Astrocyte (in vitro differentiated cells and primary cell): Measurements from ENCODE around the gene SPPL2C. TPM values are rescaled to one million over a fixed set of nuclear protein-coding genes. Genes with fewer than 3 reads are reported as not detected.

Source experiments
- DNase-seq: peaks from one replicate; pipeline ENCODE4 v3.0.0-alpha.2; 2010; ENCODE audit warnings: low read depth
- FAIRE-seq: peaks from 2 replicates; lab custom pipeline; 2011; peaks lifted over from hg19 to GRCh38; lab: Jason Lieb, UNC
- H2AFZ ChIP-seq: 2 replicates; pipeline ENCODE4 v1.6.0; 2012; ENCODE audit warnings: low read depth, low read length, inconsistent platforms
- H3K27ac ChIP-seq: 2 replicates; pipeline ENCODE4 v1.5.1; 2011; ENCODE audit warnings: low read depth, low read length, inconsistent platforms
- H3K27me3 ChIP-seq: 2 replicates; pipeline ENCODE4 v1.6.0; 2011; ENCODE audit warnings: low read length, inconsistent platforms; ENCODE audit not compliant: insufficient read depth
- H3K36me3 ChIP-seq: 2 replicates; pipeline ENCODE4 v1.5.1; 2011; ENCODE audit warnings: low read length, inconsistent platforms; ENCODE audit not compliant: insufficient read depth
- H3K4me1 ChIP-seq: 2 replicates; pipeline ENCODE4 v1.5.1; 2011; ENCODE audit warnings: low read length, inconsistent platforms; ENCODE audit not compliant: insufficient read depth
- H3K4me2 ChIP-seq: 2 replicates; pipeline ENCODE4 v1.6.0; 2012; ENCODE audit warnings: low read length, inconsistent platforms
- H3K4me3 ChIP-seq: 2 replicates; pipeline ENCODE4 v1.5.1; 2011; ENCODE audit warnings: low read depth, mild to moderate bottlenecking, low read length, inconsistent platforms; ENCODE audit not compliant: insufficient read depth
- H3K79me2 ChIP-seq: 2 replicates; pipeline ENCODE4 v1.6.0; 2012; ENCODE audit warnings: mild to moderate bottlenecking, low read length, inconsistent platforms; ENCODE audit not compliant: insufficient read depth
- H3K9ac ChIP-seq: 2 replicates; pipeline ENCODE4 v1.6.0; 2012; ENCODE audit warnings: mild to moderate bottlenecking, low read length, inconsistent platforms
- H3K9me3 ChIP-seq: 2 replicates; pipeline ENCODE4 v1.5.1; 2012; ENCODE audit warnings: low read depth, mild to moderate bottlenecking, low read length, inconsistent platforms; ENCODE audit not compliant: insufficient read depth
- H4K20me1 ChIP-seq: 2 replicates; pipeline ENCODE4 v1.6.0; 2012; ENCODE audit warnings: low read length, inconsistent platforms; ENCODE audit not compliant: insufficient read depth
- H3K27ac Mint-ChIP-seq: one replicate; pipeline ENCODE4 v1.8.0; 2021; ENCODE audit warnings: mild to moderate bottlenecking, mixed read lengths; ENCODE audit not compliant: unreplicated experiment
- H3K27me3 Mint-ChIP-seq: one replicate; pipeline ENCODE4 v1.8.0; 2021; ENCODE audit warnings: low read depth, mixed read lengths; ENCODE audit not compliant: unreplicated experiment
- H3K36me3 Mint-ChIP-seq: one replicate; pipeline ENCODE4 v1.8.0; 2021; ENCODE audit warnings: low read depth, mixed read lengths; ENCODE audit not compliant: unreplicated experiment
- H3K4me1 Mint-ChIP-seq: one replicate; pipeline ENCODE4 v1.8.0; 2021; ENCODE audit warnings: low read depth, mixed read lengths; ENCODE audit not compliant: unreplicated experiment
- H3K4me3 Mint-ChIP-seq: one replicate; pipeline ENCODE4 v1.8.0; 2021; ENCODE audit warnings: mild to moderate bottlenecking, moderate library complexity, mixed read lengths; ENCODE audit not compliant: unreplicated experiment
- H3K9me3 Mint-ChIP-seq: one replicate; pipeline ENCODE4 v1.8.0; 2021; ENCODE audit warnings: mild to moderate bottlenecking, mixed read lengths; ENCODE audit not compliant: unreplicated experiment
- CTCF ChIP-seq: IDR thresholded peaks from 2 replicates; pipeline ENCODE4 v1.5.1; 2011; ENCODE audit warnings: low read depth, mild to moderate bottlenecking, inconsistent platforms, low read length, moderate library complexity; ENCODE audit not compliant: insufficient read depth
- EZH2 ChIP-seq: IDR thresholded peaks from 2 replicates; pipeline ENCODE4 v1.6.1; 2012; ENCODE audit warnings: mild to moderate bottlenecking, low read length, inconsistent platforms; ENCODE audit not compliant: insufficient read depth
- total RNA-seq: library from RNA; stranded (reverse); gene quantifications from 2 replicates; pipeline ENCODE4 v1.2.1, GENCODE V29; 2021

Gene SPPL2C
- total RNA-seq, 1 donor from 2014 or later = not detected

GRCh38 chr17:45834471-45835396 lies 9.9 kb upstream of the SPPL2C start:
- Mint-ChIP-seq H3K36me3 (no peaks in the 10 kb centered on the region), H3K9me3 (no peaks in the 10 kb centered on the region), H3K4me1 (no peaks in the 10 kb centered on the region), H3K27me3 (peaks cover 58% of the 10 kb centered on the region), H3K27ac (no peak overlapping the region), H3K4me3 (no peak overlapping the region)
- Histone ChIP-seq H3K4me2 (no peak overlapping the region), H3K9ac (no peak overlapping the region), H3K9me3 (no peaks in the 10 kb centered on the region), H4K20me1 (no peaks in the 10 kb centered on the region), H3K79me2 (no peaks in the 10 kb centered on the region), H3K4me1 (no peaks in the 10 kb centered on the region), H3K27ac (no peak overlapping the region), H2AFZ (no peak overlapping the region), H3K27me3 (peaks cover 7% of the 10 kb centered on the region), H3K36me3 (no peaks in the 10 kb centered on the region), H3K4me3 (no peak overlapping the region)
- no peak for DNase-seq
- TF ChIP-seq CTCF = no peak
- TF ChIP-seq EZH2 = no peak
- FAIRE-seq = no peak

- Histone ChIP-seq H3K4me1 (no peaks in the 10 kb centered on the region), H3K9ac (no peak overlapping the region), H3K27me3 (peaks cover 7% of the 10 kb centered on the region), H3K4me2 (no peak overlapping the region), H2AFZ (no peak overlapping the region), H3K36me3 (no peaks in the 10 kb centered on the region), H3K79me2 (no peaks in the 10 kb centered on the region), H3K27ac (no peak overlapping the region), H3K4me3 (no peak overlapping the region), H3K9me3 (no peaks in the 10 kb centered on the region), H4K20me1 (no peaks in the 10 kb centered on the region)
- H3K27ac Mint-ChIP-seq = no peak overlapping the region
- no peak overlapping the region for H3K4me3 Mint-ChIP-seq
- TF ChIP-seq CTCF (no peak), EZH2 (no peak)
- FAIRE-seq (no peak), DNase-seq (no peak)
- H3K9me3 Mint-ChIP-seq = no peaks in the 10 kb centered on the region
- no peaks in the 10 kb centered on the region for H3K4me1 Mint-ChIP-seq
- peaks cover 56% of the 10 kb centered on the region for H3K27me3 Mint-ChIP-seq
- H3K36me3 Mint-ChIP-seq = no peaks in the 10 kb centered on the region
Measured at GRCh38 chr17:45835481-45835880, 9.2 kb upstream of the SPPL2C start.
